Measurements from ENCODE around the gene PPP1R9A. TPM values are rescaled to one million over a fixed set of nuclear protein-coding genes. Genes with fewer than 3 reads are reported as not detected.

Gene PPP1R9A
- total RNA-seq, 1 donor = 0.45 TPM

DNA sequence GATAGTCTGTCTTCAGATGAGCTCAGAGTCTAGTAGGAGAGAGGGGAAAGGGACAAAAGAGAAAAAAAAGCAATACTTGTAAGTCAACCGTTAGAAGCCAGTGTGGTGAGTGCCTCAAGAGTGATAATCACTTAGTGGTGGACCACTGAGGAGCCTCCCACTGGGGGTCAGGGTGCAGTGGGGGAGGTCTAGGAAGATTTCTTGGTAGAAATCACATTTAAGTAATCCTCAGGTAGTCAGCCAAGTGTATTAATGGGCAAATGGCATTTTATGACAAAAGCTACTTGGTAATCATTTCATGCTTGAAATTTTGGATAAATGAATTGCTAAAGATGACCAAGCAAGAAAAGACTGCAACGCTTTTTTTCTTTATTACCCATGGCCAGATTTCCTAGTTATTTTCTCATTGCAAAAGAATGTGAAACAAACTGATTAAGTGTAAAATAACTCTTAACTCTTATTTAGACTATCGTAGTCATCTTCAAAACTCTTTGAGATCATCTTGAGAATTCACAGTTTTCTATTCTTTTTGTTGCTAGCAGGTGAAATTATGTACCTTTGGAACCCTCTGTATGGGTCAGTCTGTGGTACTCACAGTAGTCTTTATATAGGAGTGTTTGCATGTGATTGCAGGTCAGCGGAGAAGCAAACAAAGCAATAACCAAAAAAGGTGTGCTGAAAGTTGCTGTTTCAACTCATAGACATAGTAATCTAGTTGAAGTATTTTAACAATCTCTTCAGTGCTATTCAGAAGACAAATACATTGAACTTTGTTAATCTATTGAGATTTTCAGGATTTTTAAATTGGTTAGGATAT, 63.9 kb downstream of the PPP1R9A start:
- no peak overlapping the region for H3K4me3 ChIP-seq (ENCODE audit: low read depth, low read length)
- DNase-seq (ENCODE audit: low read depth) = no peak
- TF ChIP-seq, protein P1, sequence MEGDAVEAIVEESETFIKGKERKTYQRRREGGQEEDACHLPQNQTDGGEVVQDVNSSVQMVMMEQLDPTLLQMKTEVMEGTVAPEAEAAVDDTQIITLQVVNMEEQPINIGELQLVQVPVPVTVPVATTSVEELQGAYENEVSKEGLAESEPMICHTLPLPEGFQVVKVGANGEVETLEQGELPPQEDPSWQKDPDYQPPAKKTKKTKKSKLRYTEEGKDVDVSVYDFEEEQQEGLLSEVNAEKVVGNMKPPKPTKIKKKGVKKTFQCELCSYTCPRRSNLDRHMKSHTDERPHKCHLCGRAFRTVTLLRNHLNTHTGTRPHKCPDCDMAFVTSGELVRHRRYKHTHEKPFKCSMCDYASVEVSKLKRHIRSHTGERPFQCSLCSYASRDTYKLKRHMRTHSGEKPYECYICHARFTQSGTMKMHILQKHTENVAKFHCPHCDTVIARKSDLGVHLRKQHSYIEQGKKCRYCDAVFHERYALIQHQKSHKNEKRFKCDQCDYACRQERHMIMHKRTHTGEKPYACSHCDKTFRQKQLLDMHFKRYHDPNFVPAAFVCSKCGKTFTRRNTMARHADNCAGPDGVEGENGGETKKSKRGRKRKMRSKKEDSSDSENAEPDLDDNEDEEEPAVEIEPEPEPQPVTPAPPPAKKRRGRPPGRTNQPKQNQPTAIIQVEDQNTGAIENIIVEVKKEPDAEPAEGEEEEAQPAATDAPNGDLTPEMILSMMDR (IDR thresholded peaks at IDR 0.05; ENCODE audit: insufficient read depth, low read length) = no peak

DNA sequence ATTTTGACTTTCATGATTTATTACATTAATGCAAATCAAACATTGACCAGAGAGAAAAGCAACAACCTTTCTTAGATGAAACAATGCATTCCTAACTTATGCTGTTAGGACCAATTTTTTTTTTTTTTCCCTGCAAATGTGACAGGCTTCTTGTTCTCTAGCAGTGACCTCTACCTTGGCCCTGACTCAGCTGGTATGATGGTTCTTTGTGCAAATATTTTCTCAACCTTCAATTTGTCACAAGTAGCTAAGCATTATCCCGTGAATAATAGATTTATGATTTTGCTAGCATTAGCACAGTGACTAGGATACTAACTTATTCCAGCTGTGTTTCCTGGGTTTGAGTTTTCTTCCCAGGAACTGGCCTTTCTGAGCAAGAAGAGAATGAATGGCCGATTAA, 64.9 kb downstream of the PPP1R9A start:
- peak; percentile 3 for DNase-seq (ENCODE audit: low read depth)
- no peak overlapping the region for H3K4me3 ChIP-seq (ENCODE audit: low read depth, low read length)
- TF ChIP-seq, protein P1 (IDR thresholded peaks at IDR 0.05; ENCODE audit: insufficient read depth, low read length) = no peak

DNA sequence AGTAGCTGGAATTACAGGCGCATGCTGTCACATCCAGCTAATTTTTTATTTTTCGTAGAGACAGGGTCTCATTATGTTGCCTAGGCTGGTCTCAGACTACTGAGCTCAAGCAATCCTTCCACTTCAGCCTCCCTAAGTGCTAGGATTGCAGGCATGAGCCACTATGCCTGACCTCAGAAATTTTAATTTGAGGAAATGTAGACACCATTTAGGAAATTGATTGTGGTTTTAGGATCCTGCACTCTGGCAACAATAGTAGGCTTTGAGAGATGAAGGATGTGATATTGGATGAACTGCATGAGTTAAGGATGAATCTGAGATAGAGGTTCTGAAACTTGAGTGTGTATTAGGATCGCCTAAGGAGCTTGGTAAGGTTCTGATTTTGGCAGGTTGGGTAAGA, 66.5 kb downstream of the PPP1R9A start:
- no peak overlapping the region for H3K4me3 ChIP-seq (ENCODE audit: low read depth, low read length)
- no peak for DNase-seq (ENCODE audit: low read depth)
- TF ChIP-seq, protein P1 (IDR thresholded peaks at IDR 0.05; ENCODE audit: insufficient read depth, low read length) = no peak

DNA sequence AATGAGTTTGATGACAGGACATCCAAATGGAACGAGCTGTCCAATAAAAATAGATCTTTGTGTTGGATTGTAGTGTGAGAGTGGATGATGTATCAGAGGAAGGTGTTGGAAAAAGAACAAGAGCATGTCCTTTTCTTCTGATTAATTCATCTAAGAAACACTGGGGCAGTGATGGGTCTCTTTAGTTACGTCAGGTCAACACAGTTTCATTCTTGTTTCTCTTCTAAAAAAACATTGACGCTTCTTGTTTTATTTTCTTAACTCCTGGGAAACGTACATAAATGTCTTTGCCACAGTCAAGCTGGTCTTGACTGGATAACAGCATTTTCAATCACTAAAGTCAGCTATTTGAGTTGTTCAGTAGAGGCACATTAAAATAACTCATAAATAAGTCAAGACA, 67.0 kb downstream of the PPP1R9A start:
- TF ChIP-seq, protein P1 (IDR thresholded peaks at IDR 0.05; ENCODE audit: insufficient read depth, low read length) = no peak
- DNase-seq (ENCODE audit: low read depth) = no peak
- no peak overlapping the region for H3K4me3 ChIP-seq (ENCODE audit: low read depth, low read length)

DNA sequence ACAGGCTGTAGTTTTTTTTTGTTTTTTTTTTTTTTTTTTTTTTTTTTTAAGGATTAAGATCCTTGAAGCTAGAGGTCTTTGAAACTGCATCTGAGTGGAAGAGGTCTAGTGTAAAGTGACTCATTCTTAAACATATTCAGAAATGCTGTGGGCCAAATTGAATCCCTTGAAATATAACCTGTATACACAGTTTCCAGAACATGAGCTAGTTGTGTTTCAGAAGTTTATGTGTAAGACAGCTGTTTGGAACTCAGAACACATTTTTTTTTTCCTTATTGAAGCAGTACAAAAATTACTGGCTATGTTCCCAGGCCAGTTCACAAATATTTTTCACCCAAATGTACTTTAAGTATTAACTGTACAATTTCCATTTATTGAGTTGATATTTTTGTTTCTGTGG, 67.9 kb downstream of the PPP1R9A start:
- H3K4me3 ChIP-seq (ENCODE audit: low read depth, low read length) = no peak overlapping the region
- TF ChIP-seq, protein P1 (IDR thresholded peaks at IDR 0.05; ENCODE audit: insufficient read depth, low read length) = no peak
- DNase-seq (ENCODE audit: low read depth) = peak; percentile 16

DNA sequence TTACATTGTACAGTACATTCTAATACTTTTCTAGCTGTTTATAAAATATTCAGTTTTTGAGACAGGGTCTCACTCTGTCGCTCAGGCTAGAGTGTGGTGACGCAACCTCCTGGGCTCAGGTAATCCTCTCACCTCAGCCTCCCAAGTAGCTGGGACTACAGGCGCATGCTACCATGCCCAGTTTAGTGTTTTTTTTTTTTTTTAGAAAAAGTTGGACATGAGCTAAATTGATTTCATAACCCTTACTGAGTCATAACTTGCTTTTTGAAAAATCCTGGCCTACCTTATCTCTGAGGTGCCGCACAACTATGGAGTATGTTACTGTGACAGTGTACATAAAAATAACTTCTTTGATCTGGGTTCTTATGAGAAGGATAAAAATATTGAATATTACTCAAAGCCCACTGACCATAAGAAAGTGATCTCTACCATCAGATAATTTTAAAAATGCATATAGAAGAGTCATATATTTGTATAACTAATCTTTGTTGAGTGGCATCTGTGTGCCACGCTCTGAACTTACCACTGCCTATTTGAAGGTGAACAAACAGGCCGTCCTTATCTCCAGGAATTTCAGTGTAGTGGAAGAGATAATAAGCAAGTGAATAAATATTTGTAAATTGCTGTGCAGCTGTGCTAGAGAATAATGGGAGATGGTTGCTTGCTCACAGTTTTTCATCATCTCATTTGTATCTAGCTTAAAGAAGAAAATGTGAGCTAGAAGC, 73.2 kb downstream of the PPP1R9A start:
- peak; percentile 13 for DNase-seq (ENCODE audit: low read depth)
- TF ChIP-seq, protein P1 (IDR thresholded peaks at IDR 0.05; ENCODE audit: insufficient read depth, low read length) = no peak
- H3K4me3 ChIP-seq (ENCODE audit: low read depth, low read length) = no peak overlapping the region

Measured in fibroblast of the aortic adventitia (primary cell).